Epithelial cell of esophagus (primary cell): ENCODE measurements around the gene KIF23.
"Not testable (repeated sequence)": the region's sequence is repeated elsewhere in the genome, so short reads cannot be mapped to it uniquely, and the experiment has no call there.

Source experiments
- DNase-seq: peaks from one replicate; pipeline ENCODE4 v3.0.0; 2010; ENCODE audit warnings: low read depth
- H3K4me3 ChIP-seq: 2 replicates; pipeline ENCODE4 v1.5.1; 2011; ENCODE audit warnings: mild to moderate bottlenecking, low read length, control low read depth
- CTCF ChIP-seq: IDR thresholded peaks from 2 replicates; pipeline ENCODE4 v1.5.1; 2011; ENCODE audit warnings: low read depth, mild to moderate bottlenecking, low read length, control low read depth, inconsistent platforms; ENCODE audit not compliant: insufficient read depth; ENCODE audit errors: missing control alignments

The KIF23 gene

GRCh38 chr15:69434679-69435078 lies 20.5 kb downstream of the KIF23 start:
- TF ChIP-seq CTCF, result no peak
- no peak for DNase-seq
- H3K4me3 ChIP-seq, result no peak overlapping the region

GRCh38 chr15:69435985-69436384 lies 21.8 kb downstream of the KIF23 start:
- DNase-seq, result no peak
- no peak overlapping the region for H3K4me3 ChIP-seq
- TF ChIP-seq CTCF, result no peak

- no peak for DNase-seq
- no peak overlapping the region for H3K4me3 ChIP-seq
- no peak for TF ChIP-seq CTCF
These were observed 22.8 kb downstream of the KIF23 start for GRCh38 chr15:69436951-69437350.

- TF ChIP-seq CTCF, result no peak
- no peak overlapping the region for H3K4me3 ChIP-seq
- no peak for DNase-seq
These were observed 25.5 kb downstream of the KIF23 start for GRCh38 chr15:69439623-69440022.

- TF ChIP-seq CTCF, result no peak
- DNase-seq, result no peak
- H3K4me3 ChIP-seq, result no peak overlapping the region
These were observed 29.0 kb downstream of the KIF23 start for GRCh38 chr15:69443032-69443611.

GRCh38 chr15:69444686-69445085 lies 30.5 kb downstream of the KIF23 start:
- H3K4me3 ChIP-seq, result no peak overlapping the region
- TF ChIP-seq CTCF, result no peak
- no peak for DNase-seq

- H3K4me3 ChIP-seq, result no peak overlapping the region
- no peak for DNase-seq
- TF ChIP-seq CTCF, result no peak
These were observed 32.8 kb downstream of the KIF23 start for GRCh38 chr15:69446953-69447352.

GRCh38 chr15:69450221-69450620 lies 36.1 kb downstream of the KIF23 start:
- DNase-seq, H3K4me3 ChIP-seq: not testable (repeated sequence)
